Brain microvascular endothelial cell (primary cell): ENCODE results near the gene ZBP1.

ENCODE experiments used
- DNase-seq: peaks from one replicate; pipeline ENCODE4 v3.0.0-alpha.2; 2020
- H3K27ac ChIP-seq: fragments of 250-450 bp; sonication (Bioruptor Pico); 2 replicates; pipeline ENCODE4 v1.5.1; 2020; ENCODE audit warnings: mild to moderate bottlenecking, moderate library complexity
- H3K27me3 ChIP-seq: fragments of 250-450 bp; sonication (Bioruptor Pico); replicated peaks from 2 replicates; pipeline ENCODE4 v1.5.1; 2020; ENCODE audit warnings: mild to moderate bottlenecking
- H3K36me3 ChIP-seq: fragments of 250-450 bp; sonication (Bioruptor Pico); replicated peaks from 2 replicates; pipeline ENCODE4 v1.5.1; 2020; ENCODE audit warnings: mild to moderate bottlenecking
- H3K4me3 ChIP-seq: 2 replicates; pipeline ENCODE4 v1.5.1; 2011; ENCODE audit warnings: low read depth, mild to moderate bottlenecking, control low read depth, low read length, moderate library complexity
- CTCF ChIP-seq: IDR thresholded peaks from 2 replicates; pipeline ENCODE4 v1.5.1; 2011; ENCODE audit warnings: low read depth, mild to moderate bottlenecking, moderate library complexity, low read length, control low read depth, inconsistent platforms; ENCODE audit errors: missing control alignments
- in situ Hi-C: cut with HindIII; loops from 2 replicates; pipeline ENCODE4 v1.10.0; 2017; ENCODE audit warnings: low sequenced_read_pairs, low pct_ligation_motif_present

ZBP1 gene

GRCh38 chr20:57610261-57610952 is 9.8 kb downstream of the ZBP1 start:
- no peaks in the 10 kb centered on the region for H3K36me3 ChIP-seq
- H3K4me3 ChIP-seq = no peak overlapping the region
- H3K27ac ChIP-seq = no peak overlapping the region
- DNase-seq = no peak
- no peak for TF ChIP-seq CTCF
- in situ Hi-C loops = loop anchor here (10.0 kb wide), 1 partner anchor 574 kb away; no protein-coding TSS in a partner anchor
- peaks cover 6% of the 10 kb centered on the region for H3K27me3 ChIP-seq

- in situ Hi-C loops = loop anchor here (10.0 kb wide), 1 partner anchor 575 kb away; no protein-coding TSS in a partner anchor
Observed at GRCh38 chr20:57609842-57610167, 10.4 kb downstream of the ZBP1 start.

GRCh38 chr20:57609086-57609841 is 11.0 kb downstream of the ZBP1 start:
- H3K4me3 ChIP-seq = no peak overlapping the region
- DNase-seq = no peak
- no peak for TF ChIP-seq CTCF
- H3K27me3 ChIP-seq = peaks cover 6% of the 10 kb centered on the region
- in situ Hi-C loops = no loop called here
- no peaks in the 10 kb centered on the region for H3K36me3 ChIP-seq
- H3K27ac ChIP-seq = no peak overlapping the region

More at GRCh38 chr20:57609842-57610167, 10.4 kb downstream of the ZBP1 start:
- Histone ChIP-seq H3K27me3 (peaks cover 6% of the 10 kb centered on the region), H3K36me3 (no peaks in the 10 kb centered on the region), H3K4me3 (no peak overlapping the region), H3K27ac (no peak overlapping the region)
- no peak for DNase-seq
- peak; percentile 47 for TF ChIP-seq CTCF

- Histone ChIP-seq H3K27me3 (peaks cover 6% of the 10 kb centered on the region), H3K4me3 (no peak overlapping the region), H3K36me3 (no peaks in the 10 kb centered on the region), H3K27ac (no peak overlapping the region)
- no peak for DNase-seq
- TF ChIP-seq CTCF = no peak
- in situ Hi-C loops = no loop called here
Observed at GRCh38 chr20:57608516-57608915, 11.7 kb downstream of the ZBP1 start.

- in situ Hi-C loops = no loop called here
- H3K36me3 ChIP-seq = no peaks in the 10 kb centered on the region
- no peak for TF ChIP-seq CTCF
- peaks cover 6% of the 10 kb centered on the region for H3K27me3 ChIP-seq
- no peak overlapping the region for H3K4me3 ChIP-seq
- DNase-seq = no peak
- no peak overlapping the region for H3K27ac ChIP-seq
Observed at GRCh38 chr20:57605878-57606277, 14.3 kb downstream of the ZBP1 start.
